SK-MEL-5 (cell line): ENCODE measurements around the gene CALHM2. TPM values are rescaled to one million over a fixed set of nuclear protein-coding genes. Genes with fewer than 3 reads are reported as not detected.

ENCODE experiments used
- DNase-seq: peaks from one replicate; pipeline ENCODE4 v3.0.0-alpha.2; 2016; ENCODE audit warnings: low read depth, low spot score
- in situ Hi-C: cut with HindIII; loops from 2 replicates; pipeline ENCODE4 v1.10.0; 2016; ENCODE audit warnings: low sequenced_read_pairs, high pct_unique_total_duplicates, low pct_unique_long_range_greater_than_20kb
- total RNA-seq: library from RNA; depleted of rRNA; stranded (reverse); fragments of >200 nt; shearing (Covaris generic); gene quantifications from 2 replicates; pipeline ENCODE4 v1.2.3, GENCODE V29; 2014

CALHM2 gene
- total RNA-seq, 1 experiment from 2014 or later = not detected

DNA sequence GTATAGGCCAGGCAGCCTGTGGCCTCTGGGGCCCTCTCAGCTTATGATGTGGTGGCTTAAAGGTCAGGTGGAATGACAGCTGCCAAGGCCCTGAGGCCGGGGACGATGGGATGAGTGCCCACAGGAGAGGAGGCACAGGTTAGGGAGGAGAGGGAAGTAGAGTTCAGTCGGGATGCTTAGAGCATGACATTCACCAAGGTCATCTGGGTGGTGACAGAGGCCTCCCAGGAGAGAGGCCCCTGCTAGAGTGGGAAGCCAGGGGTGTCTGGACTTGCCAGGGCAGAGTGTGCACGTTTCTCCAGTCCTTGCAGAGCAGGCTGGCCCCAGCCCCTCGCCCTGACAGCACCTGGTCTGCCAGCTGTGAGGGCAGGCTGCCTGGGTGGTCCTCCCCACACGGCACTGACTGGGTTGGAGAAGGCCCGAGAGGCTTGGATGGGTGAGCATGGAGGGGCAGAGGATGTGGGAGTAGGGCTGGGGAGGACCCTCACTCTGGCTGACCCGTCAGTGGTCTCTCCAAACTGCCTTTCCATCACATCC is 5.1 kb upstream of the CALHM2 start:
- in situ Hi-C loops = no loop called here
- no peak for DNase-seq

- no peak for DNase-seq
- in situ Hi-C loops = no loop called here
These were observed 4.0 kb upstream of the CALHM2 start for GRCh38 chr10:103456074-103456660.

- no peak for DNase-seq
- in situ Hi-C loops = no loop called here
These were observed 3.1 kb upstream of the CALHM2 start for GRCh38 chr10:103455235-103455634.

DNA sequence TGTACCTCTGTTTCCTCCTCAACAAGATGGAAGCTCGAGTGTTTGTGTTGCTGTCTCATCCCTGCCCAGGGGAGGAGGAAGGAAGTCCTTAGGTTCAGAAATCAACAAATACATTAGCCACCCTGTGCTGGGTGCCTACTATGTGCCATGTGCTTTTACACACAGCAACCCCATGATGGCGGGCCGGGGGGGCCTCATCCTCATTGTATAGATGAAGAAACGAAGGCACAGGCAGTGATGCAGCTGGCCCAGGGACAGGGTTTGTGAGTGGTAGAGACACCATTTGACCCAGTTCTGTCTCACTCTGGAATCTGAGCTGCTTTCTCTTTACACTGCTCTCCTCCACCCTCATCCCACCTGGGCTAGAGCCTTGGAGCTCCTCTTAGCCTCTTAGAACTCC is 1.9 kb upstream of the CALHM2 start:
- DNase-seq = no peak
- in situ Hi-C loops = no loop called here

- DNase-seq = no peak
- in situ Hi-C loops = no loop called here
These were observed 498 bp upstream of the CALHM2 start for GRCh38 chr10:103452506-103453230.

GRCh38 chr10:103451091-103451813 is 918 bp downstream of the CALHM2 start:
- in situ Hi-C loops = no loop called here
- DNase-seq = no peak

DNA sequence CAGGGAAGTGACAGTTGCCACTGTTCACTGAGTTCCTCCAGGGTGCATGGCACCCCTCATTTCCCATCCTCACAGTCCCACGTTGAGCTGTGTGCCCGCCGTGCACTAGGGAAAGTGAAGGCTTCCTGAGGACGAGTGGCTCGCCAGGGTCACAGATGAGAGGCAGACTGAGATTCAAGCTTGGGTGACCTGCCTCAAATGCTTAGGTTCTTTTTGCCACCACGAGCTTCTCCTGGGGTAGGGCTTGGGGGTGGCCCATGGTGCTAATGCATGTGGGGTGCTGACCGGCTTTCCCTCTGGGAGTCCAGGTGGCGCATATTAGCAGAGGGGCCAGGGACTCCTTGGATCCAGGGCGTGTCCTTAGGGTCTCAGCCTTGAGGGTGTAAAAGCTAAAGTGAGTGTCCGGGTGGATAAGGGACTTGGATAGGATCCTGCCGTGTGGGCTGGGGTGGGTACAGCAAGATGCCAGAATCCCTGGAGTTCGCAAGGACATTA is 1.9 kb downstream of the CALHM2 start:
- DNase-seq = no peak
- in situ Hi-C loops = no loop called here

DNA sequence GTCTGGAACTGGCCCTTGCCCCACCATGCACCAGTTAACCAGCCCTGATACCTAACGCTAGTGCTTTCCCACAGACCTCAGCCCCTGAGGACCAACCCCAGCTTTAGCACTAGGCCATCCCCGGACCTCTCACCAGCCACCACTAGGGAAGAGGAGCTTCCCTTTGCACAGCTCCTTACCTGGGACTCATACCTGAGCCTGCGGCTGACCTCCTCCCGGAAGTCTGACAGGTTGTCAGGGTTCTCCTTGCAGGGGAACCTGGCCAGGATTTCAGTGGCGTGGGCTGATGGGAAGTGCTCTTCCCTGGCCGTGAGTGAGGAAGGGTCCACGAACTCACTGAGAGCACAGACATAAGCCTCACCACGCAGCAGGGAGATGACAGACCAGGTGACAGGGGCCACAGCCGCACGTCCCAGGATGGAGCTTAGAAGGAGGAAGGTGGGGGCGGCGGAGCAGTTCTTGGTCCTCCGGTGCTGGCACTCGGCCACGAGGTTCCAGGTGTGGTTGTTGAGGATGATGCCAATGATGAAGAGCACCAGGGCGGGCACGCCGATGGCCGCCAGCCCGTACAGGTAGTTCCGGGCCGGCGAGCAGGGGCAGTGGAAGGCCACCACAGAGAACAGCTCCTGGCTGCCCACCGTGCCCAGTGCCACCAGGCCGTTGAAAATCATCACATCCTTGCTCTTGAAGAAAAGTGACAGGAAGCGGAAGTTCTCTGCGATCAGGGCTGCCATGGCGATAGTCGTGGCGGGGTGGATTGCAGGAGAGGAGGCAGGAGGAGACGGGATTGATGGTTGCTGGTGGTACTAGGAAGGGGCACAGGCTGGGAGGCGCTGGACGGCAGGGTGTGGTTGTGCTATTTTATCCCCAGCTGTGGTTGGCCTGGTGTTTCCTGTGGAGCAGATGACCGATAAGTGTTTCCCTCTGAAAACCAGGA is 2.7 kb downstream of the CALHM2 start:
- DNase-seq = no peak

DNA sequence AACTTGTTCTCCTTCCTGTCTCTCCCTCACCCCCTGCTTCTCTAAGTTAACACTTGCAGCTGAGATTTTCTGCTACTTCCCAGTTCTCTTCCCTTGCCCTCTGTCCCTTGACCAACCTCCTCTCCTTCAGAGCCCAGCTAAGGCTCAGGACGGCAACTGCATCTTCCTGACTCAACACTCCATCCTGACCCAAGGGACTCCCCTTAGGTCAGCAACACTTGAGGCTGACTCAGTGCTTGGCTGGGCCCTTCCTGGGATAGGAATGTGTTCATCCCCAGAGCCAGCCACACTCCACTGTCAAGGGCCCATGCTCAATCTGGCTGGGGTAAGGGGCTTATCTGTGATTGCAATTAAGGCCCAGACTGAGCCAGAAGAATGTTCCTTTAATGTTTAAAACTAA is 3.4 kb downstream of the CALHM2 start:
- no peak for DNase-seq
- in situ Hi-C loops = no loop called here

More for the DNA sequence above, 2.7 kb downstream of the CALHM2 start:
- in situ Hi-C loops = no loop called here

GRCh38 chr10:103447187-103447586 is 5.0 kb downstream of the CALHM2 start:
- DNase-seq = no peak
- in situ Hi-C loops = no loop called here

DNA sequence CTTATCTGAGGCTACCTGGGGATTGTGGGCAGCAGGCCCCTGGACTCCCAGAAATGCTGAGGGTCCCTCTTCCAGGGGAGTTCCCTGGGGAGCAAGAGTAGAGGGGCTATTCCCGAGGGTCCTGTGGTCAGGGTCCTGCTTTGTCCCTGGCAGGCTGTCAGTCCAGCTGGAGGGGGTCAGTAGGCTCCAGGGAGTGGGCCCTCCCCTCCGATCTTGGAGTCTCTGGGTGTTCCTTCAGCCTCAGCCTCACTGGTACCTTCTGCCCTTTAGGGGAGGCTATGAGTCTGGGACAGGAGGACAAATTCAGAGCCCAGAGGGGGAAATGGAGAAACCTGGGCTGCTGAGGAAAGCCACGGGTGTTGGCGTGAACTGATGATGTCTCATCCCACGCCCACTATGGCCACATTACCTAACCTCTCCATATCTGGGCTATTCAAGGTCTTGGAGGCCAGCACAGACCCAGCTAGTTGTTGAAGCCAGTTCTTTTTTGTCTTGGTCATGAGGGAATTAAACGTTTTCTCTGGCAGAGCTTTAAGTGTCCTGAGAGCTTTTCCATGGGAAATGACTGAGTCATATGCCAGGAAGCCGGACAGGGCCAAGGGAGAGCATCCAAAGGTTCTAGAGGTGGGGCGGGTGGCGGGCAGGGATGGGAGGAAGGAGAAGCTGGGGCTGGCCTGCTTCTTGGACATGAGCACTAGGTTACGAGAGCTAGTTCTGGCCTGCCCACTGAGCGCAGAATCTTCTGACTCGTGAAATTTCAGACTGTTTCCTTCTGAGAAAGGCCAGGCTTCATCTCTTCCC is 6.2 kb downstream of the CALHM2 start:
- DNase-seq = no peak
- in situ Hi-C loops = no loop called here

- DNase-seq = no peak
- in situ Hi-C loops = no loop called here
These were observed 6.8 kb downstream of the CALHM2 start for GRCh38 chr10:103445366-103445765.

DNA sequence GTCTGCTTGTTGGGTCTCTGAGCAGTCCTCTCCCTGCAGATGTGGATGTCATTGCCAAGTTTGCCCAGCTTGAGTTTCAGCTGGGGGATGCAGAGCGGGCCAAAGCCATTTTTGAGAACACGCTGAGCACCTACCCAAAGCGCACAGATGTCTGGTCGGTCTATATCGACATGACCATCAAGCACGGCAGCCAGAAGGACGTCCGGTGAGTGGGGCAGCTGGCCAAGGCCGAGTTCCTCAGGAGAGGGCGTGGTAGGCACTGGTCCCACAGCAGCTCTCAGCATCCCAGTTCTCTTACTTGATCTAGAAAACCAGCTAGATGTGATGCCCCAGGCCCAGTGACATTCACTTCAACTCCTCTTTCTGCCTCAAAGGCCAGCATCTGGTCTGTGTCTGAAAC is 7.7 kb downstream of the CALHM2 start:
- in situ Hi-C loops = no loop called here
- DNase-seq = no peak

DNA sequence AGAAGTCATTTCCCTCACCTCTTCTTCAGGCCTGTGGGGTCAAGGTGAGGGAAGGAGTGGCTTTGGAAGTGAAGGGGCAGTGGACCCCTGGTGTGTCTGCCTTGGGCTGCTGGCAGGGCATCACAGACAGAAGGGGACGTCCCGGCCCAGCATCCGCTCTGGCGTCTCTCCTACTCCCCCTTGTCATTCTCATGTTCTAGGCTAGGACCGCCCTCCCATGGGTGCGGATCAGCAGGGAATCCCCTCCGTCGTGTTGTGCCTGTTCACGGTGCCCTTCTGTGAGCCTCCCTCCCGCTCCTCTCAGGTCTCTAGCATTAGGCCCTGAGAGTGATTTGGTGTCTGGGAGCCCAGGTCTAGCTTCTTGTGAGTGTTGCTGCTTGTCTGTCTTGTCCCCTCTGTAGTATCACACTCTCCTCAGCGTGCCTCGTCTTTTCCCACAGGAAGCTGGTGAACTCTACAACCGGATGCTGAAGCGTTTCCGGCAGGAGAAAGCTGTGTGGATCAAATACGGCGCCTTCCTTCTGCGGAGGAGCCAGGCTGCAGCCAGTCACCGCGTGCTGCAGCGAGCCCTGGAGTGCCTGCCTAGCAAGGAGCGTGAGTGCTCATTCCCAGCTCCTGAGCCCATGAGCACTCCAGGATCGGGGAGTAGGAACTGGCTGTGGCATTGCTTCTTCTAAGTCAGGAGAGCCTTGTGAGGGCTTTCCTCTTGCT is 8.5 kb downstream of the CALHM2 start:
- DNase-seq = no peak
- in situ Hi-C loops = no loop called here

GRCh38 chr10:103442031-103442461 is 10.1 kb downstream of the CALHM2 start:
- in situ Hi-C loops = no loop called here
- no peak for DNase-seq

DNA sequence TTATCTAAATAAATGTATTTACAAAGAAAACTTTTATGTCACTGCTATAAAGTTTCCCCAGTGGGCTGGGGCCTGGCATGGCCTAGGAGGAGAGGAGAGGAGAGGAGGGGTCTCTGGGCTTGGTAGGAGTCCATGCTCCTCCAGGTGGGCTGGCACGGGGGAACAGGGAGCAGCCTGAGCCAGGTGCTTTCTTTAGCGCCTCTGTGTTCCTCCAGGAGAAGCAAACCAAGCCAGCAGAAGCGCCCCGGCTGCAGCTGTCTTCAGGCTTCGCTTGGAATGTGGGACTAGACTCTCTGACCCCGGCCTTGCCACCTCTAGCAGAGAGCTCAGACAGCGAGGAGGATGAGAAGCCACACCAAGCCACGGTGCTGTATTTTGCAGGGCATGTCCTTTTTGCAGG is 10.6 kb downstream of the CALHM2 start:
- in situ Hi-C loops = no loop called here
- DNase-seq = no peak
